Vagina (tissue), 2 donors: ENCODE results near the gene EMID1.

Experiments
- CTCF ChIP-seq, 3 experiments: fragments of 450-650 bp in 2 of 3; fragments of 200-600 bp in 1 of 3; sonication (generic) in 1 of 3; IDR thresholded peaks; one replicate each; pipeline ENCODE4 v1.5.1; 2017 to 2019; ENCODE audit warnings: antibody characterized with exemption in 3 of 3, mild to moderate bottlenecking in 2 of 3, moderate library complexity in 2 of 3
- POLR2A ChIP-seq, 2 donors: fragments of 450-650 bp; IDR thresholded peaks; one replicate each; pipeline ENCODE4 v1.6.1; 2017; ENCODE audit warnings: antibody characterized with exemption in 2 of 2, mild to moderate bottlenecking in 2 of 2, moderate library complexity in 2 of 2

GRCh38 chr22:29184849-29185490, 20.7 kb upstream of the EMID1 start:
- no peak for TF ChIP-seq CTCF (IDR thresholded peaks at IDR 0.05)
- no peak for TF ChIP-seq POLR2A (IDR thresholded peaks at IDR 0.05)
